GM12878 (cell line): ENCODE measurements around the gene TTLL12.

Experiments used
- BMI1 ChIP-seq: fragments of 450-650 bp; IDR thresholded peaks from 2 replicates; pipeline ENCODE4 v1.6.1; 2016; ENCODE audit warnings: mild to moderate bottlenecking, moderate library complexity, borderline replicate concordance
- CHD2 ChIP-seq: IDR thresholded peaks from 2 replicates; pipeline ENCODE4 v1.6.1; 2011; ENCODE audit warnings: low read depth, low read length, improper control_type of control experiment, borderline replicate concordance
- CTCF ChIP-seq, 3 experiments: IDR thresholded peaks in 2 of 3; conservative IDR thresholded peaks in 1 of 3; 2 replicates each; pipeline ENCODE4 v1.5.1; 2011; ENCODE audit warnings: low read depth in 3 of 3, low read length in 3 of 3, mild to moderate bottlenecking in 3 of 3, control low read depth in 2 of 3, moderate library complexity in 2 of 3, inconsistent platforms in 1 of 3, mixed read lengths in 1 of 3; ENCODE audit not compliant: control insufficient read depth in 2 of 3, insufficient read depth in 1 of 3; ENCODE audit errors: extremely low read depth in 1 of 3
- EP300 ChIP-seq, 2 experiments: fragments of 150-350 bp in 1 of 2; IDR thresholded peaks; 2 replicates each; pipeline ENCODE4 v1.6.1; 2011 to 2012; ENCODE audit warnings: low read depth in 2 of 2, low read length in 2 of 2, borderline replicate concordance in 1 of 2, improper control_type of control experiment in 1 of 2, inconsistent platforms in 1 of 2; ENCODE audit not compliant: control insufficient read depth in 1 of 2
- EZH2 ChIP-seq: IDR thresholded peaks from 2 replicates; pipeline ENCODE4 v1.6.1; 2012; ENCODE audit warnings: low read depth, mild to moderate bottlenecking, control low read depth, inconsistent platforms, low read length, borderline replicate concordance; ENCODE audit not compliant: control insufficient read depth
- MAX ChIP-seq: IDR thresholded peaks from 2 replicates; pipeline ENCODE4 v1.6.1; 2012; ENCODE audit warnings: low read depth, low read length, improper control_type of control experiment
- PBX3 ChIP-seq: IDR thresholded peaks from 2 replicates; pipeline ENCODE4 v1.6.1; 2011; ENCODE audit warnings: mild to moderate bottlenecking, low read depth, low read length, moderate library complexity; ENCODE audit not compliant: insufficient replicate concordance
- TAF1 ChIP-seq: IDR thresholded peaks from 2 replicates; pipeline ENCODE4 v1.6.1; 2011; ENCODE audit warnings: mild to moderate bottlenecking, low read depth, low read length, borderline replicate concordance
- YY1 ChIP-seq: IDR thresholded peaks from 2 replicates; pipeline ENCODE4 v1.6.1; 2011; ENCODE audit warnings: low read depth, mild to moderate bottlenecking, low read length
- TF ChIP-seq, protein P1 (sequence below): fragments of 450-650 bp; formaldehyde crosslinking; IDR thresholded peaks from 2 replicates; pipeline ENCODE4 v1.4.0; 2020; ENCODE audit warnings: mild to moderate bottlenecking, moderate library complexity
- TF ChIP-seq, protein P2 (sequence below): fragments of 150-350 bp; IDR thresholded peaks from 2 replicates; pipeline ENCODE4 v1.6.1; 2014; ENCODE audit warnings: mild to moderate bottlenecking, low read depth, low read length

- no peak for TF ChIP-seq PBX3
- TF ChIP-seq CTCF (IDR thresholded peaks at IDR 0.05 in 2 of 3, conservative IDR thresholded peaks at IDR 0.05 in 1 of 3; ENCODE audit: control insufficient read depth in 2 of 3, extremely low read depth in 1 of 3, insufficient read depth in 1 of 3, low read depth in 3 of 3, low read length in 3 of 3), result no peak
- TF ChIP-seq TAF1, result no peak
- TF ChIP-seq CHD2, result no peak
- no peak for TF ChIP-seq MAX
- TF ChIP-seq EZH2, result no peak
- no peak for TF ChIP-seq EP300 (IDR thresholded peaks at IDR 0.05; ENCODE audit: borderline replicate concordance in 1 of 2, control insufficient read depth in 1 of 2, low read depth in 2 of 2, low read length in 2 of 2)
- TF ChIP-seq YY1, result no peak
- TF ChIP-seq, protein P1, sequence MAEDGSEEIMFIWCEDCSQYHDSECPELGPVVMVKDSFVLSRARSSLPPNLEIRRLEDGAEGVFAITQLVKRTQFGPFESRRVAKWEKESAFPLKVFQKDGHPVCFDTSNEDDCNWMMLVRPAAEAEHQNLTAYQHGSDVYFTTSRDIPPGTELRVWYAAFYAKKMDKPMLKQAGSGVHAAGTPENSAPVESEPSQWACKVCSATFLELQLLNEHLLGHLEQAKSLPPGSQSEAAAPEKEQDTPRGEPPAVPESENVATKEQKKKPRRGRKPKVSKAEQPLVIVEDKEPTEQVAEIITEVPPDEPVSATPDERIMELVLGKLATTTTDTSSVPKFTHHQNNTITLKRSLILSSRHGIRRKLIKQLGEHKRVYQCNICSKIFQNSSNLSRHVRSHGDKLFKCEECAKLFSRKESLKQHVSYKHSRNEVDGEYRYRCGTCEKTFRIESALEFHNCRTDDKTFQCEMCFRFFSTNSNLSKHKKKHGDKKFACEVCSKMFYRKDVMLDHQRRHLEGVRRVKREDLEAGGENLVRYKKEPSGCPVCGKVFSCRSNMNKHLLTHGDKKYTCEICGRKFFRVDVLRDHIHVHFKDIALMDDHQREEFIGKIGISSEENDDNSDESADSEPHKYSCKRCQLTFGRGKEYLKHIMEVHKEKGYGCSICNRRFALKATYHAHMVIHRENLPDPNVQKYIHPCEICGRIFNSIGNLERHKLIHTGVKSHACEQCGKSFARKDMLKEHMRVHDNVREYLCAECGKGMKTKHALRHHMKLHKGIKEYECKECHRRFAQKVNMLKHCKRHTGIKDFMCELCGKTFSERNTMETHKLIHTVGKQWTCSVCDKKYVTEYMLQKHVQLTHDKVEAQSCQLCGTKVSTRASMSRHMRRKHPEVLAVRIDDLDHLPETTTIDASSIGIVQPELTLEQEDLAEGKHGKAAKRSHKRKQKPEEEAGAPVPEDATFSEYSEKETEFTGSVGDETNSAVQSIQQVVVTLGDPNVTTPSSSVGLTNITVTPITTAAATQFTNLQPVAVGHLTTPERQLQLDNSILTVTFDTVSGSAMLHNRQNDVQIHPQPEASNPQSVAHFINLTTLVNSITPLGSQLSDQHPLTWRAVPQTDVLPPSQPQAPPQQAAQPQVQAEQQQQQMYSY (CRISPR knock-in tag), result no peak
- TF ChIP-seq, protein P2, sequence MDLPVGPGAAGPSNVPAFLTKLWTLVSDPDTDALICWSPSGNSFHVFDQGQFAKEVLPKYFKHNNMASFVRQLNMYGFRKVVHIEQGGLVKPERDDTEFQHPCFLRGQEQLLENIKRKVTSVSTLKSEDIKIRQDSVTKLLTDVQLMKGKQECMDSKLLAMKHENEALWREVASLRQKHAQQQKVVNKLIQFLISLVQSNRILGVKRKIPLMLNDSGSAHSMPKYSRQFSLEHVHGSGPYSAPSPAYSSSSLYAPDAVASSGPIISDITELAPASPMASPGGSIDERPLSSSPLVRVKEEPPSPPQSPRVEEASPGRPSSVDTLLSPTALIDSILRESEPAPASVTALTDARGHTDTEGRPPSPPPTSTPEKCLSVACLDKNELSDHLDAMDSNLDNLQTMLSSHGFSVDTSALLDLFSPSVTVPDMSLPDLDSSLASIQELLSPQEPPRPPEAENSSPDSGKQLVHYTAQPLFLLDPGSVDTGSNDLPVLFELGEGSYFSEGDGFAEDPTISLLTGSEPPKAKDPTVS, result no peak
- TF ChIP-seq BMI1, result no peak
Measured at GRCh38 chr22:43212434-43212952, 25.6 kb upstream of the TTLL12 start.
